IPS-15b (cell line): Measurements from ENCODE around the gene DDX47.

Source experiments
- H3K27me3 ChIP-seq: one replicate; pipeline ENCODE4 v1.6.1; 2013; ENCODE audit warnings: low read length; ENCODE audit not compliant: control insufficient read depth, insufficient read depth
- H3K36me3 ChIP-seq: one replicate; pipeline ENCODE4 v1.6.1; 2013; ENCODE audit warnings: low read length; ENCODE audit not compliant: control insufficient read depth, insufficient read depth
- H3K4me1 ChIP-seq: one replicate; pipeline ENCODE4 v1.6.1; 2013; ENCODE audit warnings: mild to moderate bottlenecking, low read length; ENCODE audit not compliant: control insufficient read depth, insufficient read depth
- H3K4me3 ChIP-seq: one replicate; pipeline ENCODE4 v1.5.1; 2013; ENCODE audit warnings: low read depth, low read length
- H3K9ac ChIP-seq: one replicate; pipeline ENCODE4 v1.6.1; 2013; ENCODE audit warnings: low read depth, mild to moderate bottlenecking, low read length
- H3K9me3 ChIP-seq: one replicate; pipeline ENCODE4 v1.6.1; 2013; ENCODE audit warnings: mild to moderate bottlenecking, low read length; ENCODE audit not compliant: control insufficient read depth, insufficient read depth

The DDX47 gene

DNA sequence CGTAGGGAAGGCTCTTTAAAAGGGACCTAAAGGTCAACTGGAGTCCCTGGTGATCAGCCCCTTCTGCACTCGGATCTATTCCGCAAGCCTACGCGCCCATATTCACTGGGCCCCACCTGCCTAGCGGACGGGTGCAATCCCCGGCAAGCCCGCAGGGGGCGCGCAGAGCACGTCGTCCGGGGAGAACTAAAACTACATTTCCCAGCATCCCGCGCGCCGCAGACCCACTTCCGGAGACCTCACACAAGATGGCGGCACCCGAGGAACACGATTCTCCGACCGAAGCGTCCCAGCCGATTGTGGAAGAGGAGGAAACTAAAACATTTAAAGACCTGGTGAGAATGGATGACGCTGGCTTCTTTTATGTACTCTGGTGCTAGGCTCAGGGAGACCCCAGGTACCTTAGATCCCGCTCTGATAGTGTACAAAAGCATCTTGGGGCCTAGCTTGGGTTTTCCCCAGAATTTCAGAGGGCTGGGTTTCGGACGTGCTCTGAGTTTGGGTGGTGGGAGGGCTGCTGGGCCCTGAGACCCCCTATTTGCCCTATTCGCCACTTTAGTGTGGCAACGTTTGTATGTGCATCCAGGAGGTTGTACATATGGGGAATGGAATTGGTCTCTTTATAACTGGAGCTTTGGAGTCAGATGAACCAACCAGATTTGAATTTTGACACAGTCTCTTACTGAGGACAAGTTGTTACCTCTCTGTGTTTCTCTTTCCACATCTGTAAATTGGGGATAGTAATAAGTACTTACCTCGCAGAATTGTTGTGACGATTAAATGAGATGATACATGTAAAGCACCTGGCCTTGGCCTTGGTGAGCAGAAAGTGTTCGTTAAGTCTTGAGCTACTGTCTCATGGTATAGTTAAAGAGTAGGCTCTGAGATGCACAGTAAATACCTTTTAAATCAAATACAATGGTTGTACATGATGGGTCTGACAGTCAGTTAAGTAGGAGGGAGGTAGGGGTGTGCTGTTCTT lies at the start of gene DDX47:
DDX47 (plus strand) TSS at position 227 of the 982 bp plus-strand sequence; CDS start at position 249, 22 bp downstream.
- no peaks in the 10 kb centered on the region for H3K9me3 ChIP-seq
- no peaks in the 10 kb centered on the region for H3K4me1 ChIP-seq
- peak within 1 kb of the TSS; percentile 77 for H3K4me3 ChIP-seq
- no peaks in the 10 kb centered on the region for H3K36me3 ChIP-seq
- H3K9ac ChIP-seq: peak within 1 kb of the TSS; percentile 82
- no peaks in the 10 kb centered on the region for H3K27me3 ChIP-seq

DNA sequence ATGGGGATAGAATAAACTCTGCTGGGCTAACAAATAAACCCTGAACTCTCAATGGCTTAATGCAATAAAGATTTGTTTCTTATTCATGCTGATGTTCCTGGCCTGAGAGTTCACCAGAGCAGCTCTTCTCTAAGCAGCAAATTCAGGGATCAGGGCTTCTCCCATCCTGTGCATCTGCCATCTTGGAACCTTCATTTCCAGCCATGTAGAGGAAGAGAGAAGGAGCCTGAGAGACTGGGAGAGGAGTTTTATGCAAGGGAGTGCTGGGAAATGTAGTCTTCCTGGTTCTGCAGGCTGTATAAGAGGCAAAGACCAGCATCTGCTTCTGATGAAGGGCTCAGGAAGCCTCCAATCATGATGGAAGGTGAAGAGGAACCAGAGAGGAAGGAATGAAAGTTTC lies 48.3 kb upstream of the DDX47 start:
- Histone ChIP-seq H3K4me1 (no peaks in the 10 kb centered on the region), H3K4me3 (no peak overlapping the region), H3K36me3 (no peaks in the 10 kb centered on the region), H3K9ac (no peak overlapping the region), H3K27me3 (no peaks in the 10 kb centered on the region), H3K9me3 (no peaks in the 10 kb centered on the region)

DNA sequence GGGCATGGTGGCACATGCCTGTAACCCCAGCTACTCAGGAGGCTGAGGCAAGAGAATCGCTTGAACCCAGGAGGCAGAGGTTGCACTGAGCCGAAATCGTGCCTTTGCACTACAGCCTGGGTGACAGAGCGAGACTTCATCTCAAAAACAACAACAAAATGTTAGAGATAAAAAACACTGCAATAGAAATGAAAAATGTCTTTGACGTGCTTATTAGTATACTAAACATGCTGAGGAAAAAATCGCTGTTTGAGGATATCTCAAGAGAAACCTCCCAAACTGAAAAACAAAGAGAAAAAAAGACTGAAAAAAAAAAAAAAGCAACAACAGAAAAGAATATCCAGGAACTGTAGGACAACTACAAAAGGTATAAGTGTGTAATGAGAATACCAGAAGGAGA lies 42.9 kb upstream of the DDX47 start:
- no peak overlapping the region for H3K4me3 ChIP-seq
- no peaks in the 10 kb centered on the region for H3K27me3 ChIP-seq
- H3K9ac ChIP-seq: no peak overlapping the region
- no peaks in the 10 kb centered on the region for H3K9me3 ChIP-seq
- no peaks in the 10 kb centered on the region for H3K36me3 ChIP-seq
- H3K4me1 ChIP-seq: no peaks in the 10 kb centered on the region

DNA sequence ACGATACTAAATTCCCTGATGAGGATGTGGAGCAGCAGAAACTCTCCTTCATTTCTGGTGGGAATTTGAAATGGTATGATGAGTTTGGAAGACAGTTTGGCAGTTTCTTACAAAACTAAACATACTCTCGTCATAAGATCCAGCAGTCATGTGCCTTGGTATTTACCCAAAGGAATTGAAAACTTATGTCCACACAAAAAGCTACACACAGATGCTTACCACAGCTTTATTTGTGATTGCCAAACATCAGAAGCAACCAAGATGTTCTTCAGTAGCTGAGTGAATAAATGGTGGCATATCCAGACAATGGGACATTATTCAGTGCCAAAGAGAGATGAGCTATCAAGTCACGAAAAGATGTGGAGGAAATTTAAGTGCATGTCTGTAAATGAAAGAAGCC lies 38.4 kb upstream of the DDX47 start:
- H3K4me1 ChIP-seq: no peaks in the 10 kb centered on the region
- no peak overlapping the region for H3K9ac ChIP-seq
- no peaks in the 10 kb centered on the region for H3K36me3 ChIP-seq
- no peak overlapping the region for H3K4me3 ChIP-seq
- no peaks in the 10 kb centered on the region for H3K27me3 ChIP-seq
- H3K9me3 ChIP-seq: no peaks in the 10 kb centered on the region

DNA sequence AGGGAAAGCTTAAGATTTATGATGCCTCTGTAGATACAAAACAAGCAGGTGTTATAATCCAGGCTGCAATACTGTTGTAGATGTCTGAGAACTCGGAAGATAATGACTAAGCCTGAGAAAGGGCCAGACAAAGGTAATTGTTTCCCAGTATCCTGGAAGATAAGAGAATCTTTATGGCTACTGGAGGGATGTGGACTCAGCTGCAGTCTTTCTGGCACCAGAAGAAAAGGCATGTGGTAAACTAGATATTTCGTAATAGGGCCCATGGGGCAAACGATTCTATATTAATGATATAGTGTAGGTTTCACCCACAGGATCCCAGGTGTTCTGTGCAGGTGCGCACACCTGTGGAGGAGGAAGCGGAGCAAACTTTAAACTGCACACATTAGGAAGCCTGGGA lies 36.9 kb upstream of the DDX47 start:
- no peaks in the 10 kb centered on the region for H3K4me1 ChIP-seq
- no peaks in the 10 kb centered on the region for H3K36me3 ChIP-seq
- no peak overlapping the region for H3K9ac ChIP-seq
- H3K4me3 ChIP-seq: no peak overlapping the region
- H3K9me3 ChIP-seq: no peaks in the 10 kb centered on the region
- no peaks in the 10 kb centered on the region for H3K27me3 ChIP-seq

DNA sequence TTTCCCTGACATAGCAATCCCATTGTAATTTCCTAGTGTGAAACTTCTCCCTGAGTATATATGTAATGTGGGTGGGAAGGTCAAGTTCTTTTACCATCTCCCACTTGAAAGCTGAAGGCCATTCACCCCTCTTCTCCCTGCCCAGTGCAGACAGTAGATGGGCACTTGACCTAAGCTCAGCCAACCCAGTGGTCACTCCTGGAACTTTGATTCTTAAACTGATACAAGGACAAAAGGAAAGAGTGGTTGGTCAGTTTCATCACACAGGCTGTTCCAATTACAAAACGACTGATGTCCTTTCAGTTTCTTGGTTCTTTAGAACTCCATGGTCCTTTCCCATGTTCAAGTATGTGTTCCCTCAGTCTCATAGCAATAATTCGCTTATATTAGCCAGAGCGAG lies 36.1 kb upstream of the DDX47 start:
- Histone ChIP-seq H3K4me1 (no peaks in the 10 kb centered on the region), H3K36me3 (no peaks in the 10 kb centered on the region), H3K9me3 (no peaks in the 10 kb centered on the region), H3K9ac (no peak overlapping the region), H3K27me3 (no peaks in the 10 kb centered on the region), H3K4me3 (no peak overlapping the region)

DNA sequence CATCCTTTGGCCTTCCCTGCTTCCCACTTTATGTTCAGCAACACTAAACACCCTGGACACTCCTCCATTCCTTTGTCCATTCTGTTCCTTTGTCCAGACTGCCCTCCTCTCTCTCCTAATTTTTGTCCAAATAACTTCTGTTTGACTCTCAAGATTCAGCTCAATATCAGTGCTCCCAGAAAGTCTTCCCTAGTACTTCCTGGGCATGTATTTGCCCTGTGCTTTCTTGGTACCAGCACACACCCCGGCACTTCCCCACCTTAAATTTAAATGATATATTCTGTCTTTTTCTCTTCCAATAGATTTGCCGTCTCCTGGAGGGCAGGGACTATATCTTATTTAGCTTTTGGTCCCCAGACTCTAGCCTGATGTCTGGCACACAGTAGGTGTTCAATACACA lies 34.1 kb upstream of the DDX47 start:
- H3K27me3 ChIP-seq: peaks cover under 1% of the 10 kb centered on the region
- H3K36me3 ChIP-seq: no peaks in the 10 kb centered on the region
- H3K4me1 ChIP-seq: no peaks in the 10 kb centered on the region
- H3K9ac ChIP-seq: no peak overlapping the region
- no peaks in the 10 kb centered on the region for H3K9me3 ChIP-seq
- H3K4me3 ChIP-seq: no peak overlapping the region

DNA sequence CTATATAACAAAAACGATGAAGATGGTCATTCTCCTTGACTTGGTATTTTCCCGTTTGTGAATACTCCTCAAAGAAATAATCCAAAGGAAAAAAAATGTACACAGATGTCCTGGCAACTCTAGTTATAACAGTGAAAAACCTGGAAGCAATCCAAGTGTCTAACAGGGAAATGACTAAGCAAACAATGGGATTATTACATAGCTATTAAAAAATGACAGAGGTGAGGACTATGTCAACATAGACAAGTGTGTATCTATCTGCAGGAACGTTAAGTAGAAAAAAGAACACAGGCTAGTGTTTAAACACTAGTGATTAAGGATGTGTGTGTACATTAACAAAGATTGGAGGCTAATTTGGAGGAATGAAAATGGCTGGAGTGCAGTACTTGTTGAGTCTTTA lies 33.6 kb upstream of the DDX47 start:
- Histone ChIP-seq H3K36me3 (no peaks in the 10 kb centered on the region), H3K4me1 (no peaks in the 10 kb centered on the region), H3K27me3 (peaks cover 5% of the 10 kb centered on the region), H3K9me3 (no peaks in the 10 kb centered on the region), H3K9ac (no peak overlapping the region), H3K4me3 (no peak overlapping the region)

DNA sequence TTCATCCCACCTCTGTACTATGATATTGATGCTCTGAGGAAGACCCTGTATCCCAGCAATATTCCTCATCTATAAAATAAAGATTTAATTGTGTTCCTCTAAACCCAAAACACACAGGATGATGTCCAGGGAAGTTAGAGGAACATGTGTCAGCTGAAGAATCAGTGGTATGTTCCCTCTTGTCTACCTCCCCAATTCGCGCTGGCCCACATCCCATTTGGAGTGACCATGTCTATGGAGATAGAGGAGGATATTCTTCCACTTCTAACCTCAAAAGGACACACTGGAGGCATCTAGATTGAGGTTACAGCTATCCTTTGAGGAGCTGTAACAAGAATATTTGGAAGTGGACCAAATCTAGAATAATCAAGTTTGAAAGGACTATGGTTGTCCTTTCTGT lies 29.0 kb upstream of the DDX47 start:
- Histone ChIP-seq H3K4me3 (no peak overlapping the region), H3K9ac (no peak overlapping the region), H3K27me3 (peaks cover 44% of the 10 kb centered on the region), H3K4me1 (peaks cover 11% of the 10 kb centered on the region), H3K9me3 (no peaks in the 10 kb centered on the region), H3K36me3 (no peaks in the 10 kb centered on the region)

DNA sequence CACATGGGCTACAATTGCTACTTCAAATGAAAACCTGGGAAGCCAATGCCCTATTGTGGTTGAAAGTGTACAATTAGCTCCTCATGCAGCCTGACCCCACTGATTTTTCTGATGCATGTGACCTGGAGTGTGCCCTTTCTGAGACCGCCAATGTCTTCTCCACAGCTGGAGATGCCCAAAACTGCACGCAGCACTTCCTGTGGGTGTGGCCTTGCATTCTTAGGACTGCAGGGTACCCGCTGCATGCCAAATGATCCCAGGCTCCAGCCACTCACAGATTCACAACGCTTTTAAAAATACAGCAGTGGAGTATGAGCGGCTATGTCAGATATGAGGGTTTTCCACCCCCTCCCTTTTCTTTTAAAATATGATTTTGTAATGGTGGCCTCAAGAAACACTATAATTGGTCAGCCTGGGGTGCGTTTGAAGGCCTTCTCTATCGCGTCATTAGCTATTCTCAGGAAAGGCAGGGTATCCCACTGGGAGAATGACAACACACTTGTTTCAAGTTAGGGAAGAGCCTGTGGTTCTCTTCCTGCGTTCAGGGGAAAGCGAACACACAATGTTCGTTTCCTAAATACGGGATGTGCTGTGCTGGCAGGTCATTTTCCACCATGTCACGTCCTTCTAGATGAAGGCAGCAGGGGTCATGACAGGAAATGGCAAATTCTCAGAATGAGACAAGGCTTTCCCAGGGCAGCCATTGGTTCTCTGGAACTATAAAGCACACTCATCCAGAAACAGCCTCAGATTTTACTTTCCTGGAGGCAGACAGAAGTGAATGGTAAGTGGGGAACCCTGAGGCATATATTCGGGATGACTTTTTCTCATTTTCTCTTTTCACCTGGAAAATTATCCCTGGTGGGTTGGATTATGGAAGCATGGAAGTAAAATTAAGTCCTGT lies 28.0 kb upstream of the DDX47 start, which contains the start of gene APOLD1:
APOLD1 (plus strand) TSS at position 749 of the 904 bp plus-strand sequence; CDS start at position 782, 33 bp downstream.
- peaks cover 44% of the 10 kb centered on the region for H3K27me3 ChIP-seq
- H3K4me1 ChIP-seq: peaks cover 11% of the 10 kb centered on the region
- H3K9ac ChIP-seq: peak within 1 kb of the TSS; percentile 5
- no peaks in the 10 kb centered on the region for H3K9me3 ChIP-seq
- H3K4me3 ChIP-seq: peak within 1 kb of the TSS; percentile 67
- H3K36me3 ChIP-seq: no peaks in the 10 kb centered on the region

DNA sequence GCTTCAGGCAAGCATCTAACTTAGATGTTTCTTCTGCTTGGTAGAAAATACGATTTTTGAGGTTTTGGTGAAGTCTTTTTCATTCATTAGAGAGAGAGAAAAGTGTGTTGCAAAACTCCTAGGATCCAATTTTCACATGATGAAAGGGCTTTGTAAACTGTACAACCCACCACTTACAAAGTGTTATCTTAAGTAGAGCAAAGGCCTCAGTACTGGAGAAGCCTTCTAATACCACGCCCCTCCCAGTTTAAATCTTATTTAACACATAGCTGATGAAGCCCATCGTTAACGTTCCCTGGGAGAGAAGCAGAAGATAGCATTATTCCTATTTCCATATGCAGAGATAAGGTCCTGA lies 26.8 kb upstream of the DDX47 start:
- Histone ChIP-seq H3K27me3 (peaks cover 44% of the 10 kb centered on the region), H3K36me3 (no peaks in the 10 kb centered on the region), H3K4me1 (peaks cover 11% of the 10 kb centered on the region), H3K9me3 (no peaks in the 10 kb centered on the region), H3K9ac (peak overlapping the region; percentile 5), H3K4me3 (peak overlapping the region; percentile 67)
